Subcutaneous adipose tissue (tissue), 4 donors: ENCODE results near the gene ZBED4. TPM values are rescaled to one million over a fixed set of nuclear protein-coding genes. Genes with fewer than 3 reads are reported as not detected.

Source experiments
- CTCF ChIP-seq: fragments of 450-650 bp; IDR thresholded peaks from one replicate; pipeline ENCODE4 v1.5.1; 2016; ENCODE audit warnings: low read depth, mild to moderate bottlenecking, control low read depth, antibody characterized with exemption, moderate library complexity
- small RNA-seq: library from RNA; depleted of rRNA; stranded (forward); fragments of <200 nt; gene quantifications from one replicate; pipeline ENCODE3, GENCODE V24; 2016
- total RNA-seq, 4 donors: library from RNA; depleted of rRNA; stranded (reverse); fragments of >200 nt; gene quantifications; one replicate each; pipeline ENCODE4 v1.1.0, GENCODE V29; 2016

Gene ZBED4
- total RNA-seq, 4 donors from 2014 or later, result 6.0 to 11.1 (median 7.0) TPM

DNA sequence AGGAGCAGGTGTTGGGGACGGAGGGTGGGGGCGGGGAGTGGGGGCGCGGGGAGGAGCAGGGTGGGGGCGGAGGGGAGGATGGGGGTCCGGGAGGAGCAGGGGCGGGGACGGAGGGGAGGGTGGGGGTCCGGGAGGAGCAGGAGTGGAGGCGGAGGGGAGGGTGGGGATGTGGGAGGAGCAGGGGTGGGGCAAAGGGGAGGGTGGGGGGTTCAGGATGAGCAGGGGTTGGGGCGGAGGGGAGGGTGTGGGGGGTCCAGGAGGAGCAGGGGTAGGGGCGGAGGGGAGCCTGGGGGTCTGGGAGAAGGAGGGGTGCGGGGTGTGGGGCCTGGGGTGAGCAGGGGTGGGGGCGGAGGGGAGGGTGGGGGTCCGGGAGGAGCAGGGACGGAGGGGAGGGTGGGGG lies 81.9 kb downstream of the ZBED4 start:
- TF ChIP-seq CTCF, result no peak

DNA sequence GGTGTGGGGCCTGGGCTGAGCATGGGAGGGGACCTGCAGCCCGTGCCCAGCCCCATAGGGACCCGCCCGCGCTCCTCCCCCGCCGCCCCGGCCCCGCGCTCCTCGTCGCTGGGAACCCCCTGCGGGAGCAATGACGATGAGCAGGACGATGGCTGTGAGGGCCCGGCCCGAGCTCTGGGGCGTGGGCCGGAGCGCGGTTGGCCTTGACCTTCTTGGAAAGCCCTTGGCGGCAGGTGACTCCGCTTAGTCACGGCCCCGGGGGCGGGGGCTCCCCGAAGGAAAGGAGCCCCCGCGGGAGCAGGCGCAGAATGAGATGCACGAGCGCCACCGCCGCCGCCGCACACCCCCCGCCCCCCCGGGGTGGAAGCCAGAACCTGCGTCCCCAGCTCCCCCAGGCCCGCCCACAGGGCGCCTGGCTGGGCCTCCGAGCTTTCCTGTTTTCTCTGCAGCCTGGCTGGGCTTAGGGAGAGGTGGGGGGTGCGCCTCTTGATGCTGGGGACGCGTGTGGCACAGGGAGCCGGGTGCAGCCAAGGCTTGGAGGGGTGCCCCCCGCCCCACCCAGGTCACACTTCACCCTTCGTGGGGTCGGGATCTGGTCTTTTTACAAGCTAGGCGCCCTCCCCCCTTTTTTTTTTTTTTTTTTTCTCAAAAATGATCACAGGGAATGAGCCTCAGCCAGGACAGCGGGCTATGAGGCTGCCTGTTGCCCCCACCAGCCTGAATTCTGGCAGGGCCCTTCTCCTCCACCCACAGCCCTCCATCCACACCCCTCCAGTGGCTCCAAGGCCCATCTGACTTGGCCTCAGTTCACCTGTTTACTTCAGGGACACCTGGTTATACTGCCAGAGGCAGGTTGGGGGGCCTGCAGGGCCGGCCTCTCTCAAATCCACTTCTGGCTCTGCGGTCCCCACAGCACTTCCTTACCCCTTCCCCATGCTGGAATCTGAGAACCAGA lies 82.7 kb downstream of the ZBED4 start:
- no peak for TF ChIP-seq CTCF

DNA sequence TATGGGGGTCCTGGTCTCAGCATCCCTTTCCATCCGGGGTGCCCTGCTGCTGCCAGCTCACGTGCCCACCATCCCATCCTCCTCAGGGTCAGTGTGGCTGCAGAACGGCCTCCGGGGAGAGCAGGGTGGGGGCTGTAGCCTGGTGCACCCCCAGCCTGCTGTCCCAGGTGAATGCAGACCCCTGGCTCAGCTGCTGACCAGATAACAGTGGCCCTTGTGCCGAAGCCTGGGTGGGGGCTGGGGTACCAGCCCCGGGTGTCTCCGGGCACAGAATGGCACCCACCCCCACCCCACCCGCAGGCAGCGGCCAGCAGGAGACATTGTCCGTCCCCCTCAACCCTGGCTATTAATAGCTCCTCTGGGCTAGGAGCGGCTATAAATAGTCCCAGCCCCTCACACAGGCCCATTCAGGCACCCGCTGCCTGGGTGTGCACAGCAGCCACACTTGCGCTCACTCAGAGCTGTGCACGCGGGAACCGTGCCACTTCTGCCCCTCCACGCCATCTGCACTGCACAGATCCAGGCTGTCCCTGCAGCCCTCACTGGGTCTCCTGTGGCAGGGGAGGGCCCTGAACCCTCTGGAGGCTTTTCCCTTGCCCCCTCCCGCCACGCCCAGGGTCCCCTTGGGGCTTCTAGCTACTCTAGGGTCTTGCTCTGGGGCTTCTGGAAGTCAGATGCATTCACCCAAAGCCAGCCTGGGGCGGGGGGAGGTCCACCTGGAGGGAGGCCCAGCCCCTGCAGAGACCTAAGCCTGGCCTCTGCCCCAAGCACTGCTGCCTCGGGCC lies 83.5 kb downstream of the ZBED4 start:
- no peak for TF ChIP-seq CTCF

DNA sequence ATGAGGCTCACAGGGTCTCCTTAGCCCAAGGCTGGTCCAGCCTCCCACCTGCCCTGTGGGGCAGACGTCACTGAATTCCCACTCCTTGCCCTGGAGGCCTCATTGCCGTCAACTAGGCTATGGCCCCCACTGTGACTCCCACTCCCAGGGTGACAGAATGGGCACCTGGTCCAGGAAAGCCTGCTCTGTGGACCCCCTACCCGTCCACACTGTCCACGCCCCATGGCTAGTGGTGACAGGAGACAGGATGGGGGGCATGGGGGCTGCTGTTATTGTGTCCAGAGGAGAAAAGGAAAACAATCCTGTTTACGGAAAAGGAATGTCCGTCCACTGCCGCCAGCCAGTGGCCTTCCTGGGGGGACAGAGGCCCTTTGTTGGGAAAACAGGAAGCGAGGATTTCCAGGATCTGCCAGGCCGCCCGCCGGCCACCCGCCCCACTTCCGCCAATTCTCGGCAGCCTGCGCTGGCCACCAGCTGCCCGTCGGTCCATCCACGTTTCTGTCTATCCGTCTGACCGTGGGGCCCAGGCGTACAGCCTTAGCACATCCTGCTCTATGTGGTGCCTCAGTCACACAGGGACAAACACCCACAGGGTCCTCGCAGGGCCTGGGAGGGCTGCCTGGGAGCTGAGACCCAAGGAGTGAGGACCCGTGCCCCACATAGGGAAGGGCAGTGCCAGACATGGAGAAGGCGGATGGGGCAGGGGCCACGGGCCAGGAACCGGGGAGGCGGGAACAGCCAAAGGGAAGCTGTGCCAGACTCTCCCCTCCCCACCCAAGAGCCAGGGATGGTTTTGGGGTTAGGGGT lies 84.3 kb downstream of the ZBED4 start:
- no peak for TF ChIP-seq CTCF

DNA sequence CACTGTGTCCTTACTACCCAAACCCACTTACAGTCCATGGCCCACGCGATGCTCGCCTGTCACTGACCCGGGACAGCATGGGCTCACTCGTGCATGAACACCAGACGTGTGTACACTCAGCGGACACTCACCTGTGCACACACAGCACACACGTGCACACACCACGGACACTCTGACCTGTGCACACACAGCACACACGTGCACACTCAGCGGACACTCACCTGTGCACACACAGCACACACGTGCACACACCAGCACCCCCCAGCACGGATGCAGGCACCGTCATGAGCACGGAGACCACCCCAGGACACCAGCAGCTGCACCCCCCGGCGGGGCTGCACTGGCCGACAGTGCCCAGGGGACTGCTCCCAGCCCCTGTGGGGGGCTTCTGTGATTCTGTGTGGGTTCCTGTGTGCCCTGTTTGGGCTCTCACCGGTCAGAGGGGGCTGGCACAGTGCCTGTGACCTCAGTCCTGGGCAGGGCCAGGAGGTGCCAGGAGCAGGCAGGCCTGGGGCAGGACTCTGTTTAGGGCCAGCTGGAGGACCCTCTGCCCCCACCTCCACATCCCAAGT lies 85.0 kb downstream of the ZBED4 start:
- TF ChIP-seq CTCF, result no peak

Small RNA genes lying within 50 kb of the gene (small RNA-seq; reads per million reads assigned to genes)
- gene AL117328.1 (not detected), gene RF00017 (not detected)

Other genes with a start within 250 kb of the ZBED4 start
- 10 to 100 TPM; 21.2 to 37.1 (median 28.6) TPM for gene BRD1, start 26.0 kb upstream of the ZBED4 start, total RNA-seq
- 10 to 100 TPM in 1 of 4 donors, 1 to 10 TPM in 3; 5.9 to 13.9 (median 9.2) TPM for gene ALG12, start 64.6 kb downstream of the ZBED4 start, total RNA-seq
- gene CRELD2, start 64.8 kb downstream of the ZBED4 start, total RNA-seq, result 10 to 100 TPM; 24.0 to 40.9 (median 31.9) TPM
- 100 to 1,000 TPM in 1 of 4 donors, 10 to 100 TPM in 3; 25.8 to 174 (median 59.0) TPM for gene PIM3, start 106.9 kb downstream of the ZBED4 start, total RNA-seq
- gene IL17REL, start 158.9 kb downstream of the ZBED4 start, total RNA-seq, result not detected
- not detected for gene TTLL8, start 204.5 kb downstream of the ZBED4 start, total RNA-seq
- gene MLC1, start 231.6 kb downstream of the ZBED4 start, total RNA-seq, result 1 to 10 TPM in 1 of 4 donors, under 1 TPM in 1, not detected in 2; 0.22 to 1.1 TPM
- 1 to 10 TPM in 2 of 4 donors, under 1 TPM in 1, not detected in 1; 0.17 to 1.3 (median 1.1) TPM for gene MOV10L1, start 236.2 kb downstream of the ZBED4 start, total RNA-seq